CD4-positive, alpha-beta T cell (primary cell): ENCODE measurements around the gene PPP6R3. TPM values are rescaled to one million over a fixed set of nuclear protein-coding genes. Genes with fewer than 3 reads are reported as not detected.

Experiments
- ATAC-seq: fragments of 200-7000 bp; cut with Tn5 transposase; one replicate; pipeline ENCODE4 v1.10.0; 2022; ENCODE audit warnings: mild to moderate bottlenecking; ENCODE audit not compliant: poor library complexity
- CTCF ChIA-PET: fragments of 350-600 bp; sonication (Branson Sonifier 250); formaldehyde crosslinking; loops from one replicate; lab custom pipeline; 2021; ENCODE audit warnings: antibody characterized with exemption, inconsistent platforms; lab: Charles Lee
- POLR2A ChIA-PET: fragments of 350-600 bp; sonication (Branson Sonifier 250); formaldehyde crosslinking; loops from one replicate; lab custom pipeline; 2021; ENCODE audit warnings: antibody characterized with exemption, inconsistent platforms; lab: Charles Lee
- DNase-seq, 14 experiments: peaks; one replicate each; pipeline ENCODE4 v3.0.0-alpha.2; 2013 to 2020; ENCODE audit warnings: mixed read lengths in 2 of 14
- H3K27ac ChIP-seq, 2 donors: one replicate each; pipeline versions ENCODE4 v1.5.1 to v1.7.0; 2013; ENCODE audit warnings: low read length in 2 of 2, low read depth in 1 of 2, mild to moderate bottlenecking in 1 of 2
- H3K27me3 ChIP-seq, 2 experiments: 1 replicate in 1 of 2; 2 replicates in 1 of 2; pipeline versions ENCODE4 v1.6.1 to v1.7.0; 2013; ENCODE audit warnings: low read length in 2 of 2, control low read depth in 1 of 2, mild to moderate bottlenecking in 1 of 2, moderate library complexity in 1 of 2; ENCODE audit not compliant: insufficient read depth in 2 of 2, control insufficient read depth in 1 of 2
- H3K36me3 ChIP-seq: one replicate; pipeline ENCODE4 v1.6.1; 2013; ENCODE audit warnings: low read length, control low read depth; ENCODE audit not compliant: insufficient read depth
- H3K4me1 ChIP-seq: one replicate; pipeline ENCODE4 v1.6.1; 2013; ENCODE audit warnings: low read length, control low read depth; ENCODE audit not compliant: insufficient read depth
- H3K4me3 ChIP-seq: one replicate; pipeline ENCODE4 v1.5.1; 2013; ENCODE audit warnings: mild to moderate bottlenecking, low read length, moderate library complexity
- H3K9me3 ChIP-seq, 2 experiments: 1 replicate in 1 of 2; 2 replicates in 1 of 2; pipeline versions ENCODE4 v1.6.1 to v1.7.0; 2013; ENCODE audit warnings: low read length in 2 of 2, mild to moderate bottlenecking in 2 of 2, control low read depth in 1 of 2, moderate library complexity in 1 of 2; ENCODE audit not compliant: control insufficient read depth in 1 of 2, insufficient read depth in 1 of 2
- H3K27ac Mint-ChIP-seq: one replicate; pipeline ENCODE4 v1.8.0; 2020; ENCODE audit warnings: mixed read lengths
- H3K27me3 Mint-ChIP-seq: one replicate; pipeline ENCODE4 v1.8.0; 2021; ENCODE audit warnings: mixed read lengths
- H3K36me3 Mint-ChIP-seq: one replicate; pipeline ENCODE4 v1.8.0; 2021; ENCODE audit warnings: low read depth, mixed read lengths
- H3K4me1 Mint-ChIP-seq: one replicate; pipeline ENCODE4 v1.8.0; 2021; ENCODE audit warnings: low read depth, mixed read lengths
- H3K4me3 Mint-ChIP-seq: one replicate; pipeline ENCODE4 v1.8.0; 2020; ENCODE audit warnings: mild to moderate bottlenecking, mixed read lengths
- H3K9me3 Mint-ChIP-seq: one replicate; pipeline ENCODE4 v1.8.0; 2020; ENCODE audit warnings: mixed read lengths
- CTCF ChIP-seq: fragments of 200-600 bp; IDR thresholded peaks from one replicate; pipeline ENCODE4 v1.8.0; 2022; ENCODE audit warnings: antibody characterized with exemption, mild to moderate bottlenecking
- intact Hi-C, 2 experiments: fragments of 100-400 bp; cut with DNase I in 1 of 2; cut with micrococcal nuclease in 1 of 2; formaldehyde crosslinking; loops; one replicate each; pipeline versions ENCODE4 v1.15.1 to v1.9.0; 2023 to 2025; cut with DNase I, micrococcal nuclease
- total RNA-seq, 174 experiments: library from RNA in 2 of 174; stranded (reverse) in 2 of 174; gene quantifications; one replicate each; pipeline ENCODE4 v1.2.3 and lab custom pipeline; 2021 to 2026

The PPP6R3 gene
- total RNA-seq, 2 experiments from 2014 or later, result 108 to 109 TPM

GRCh38 chr11:68461575-68461917 lies 994 bp downstream of the PPP6R3 start:
- peak in 1 of 14 experiments; percentile 29 for DNase-seq

GRCh38 chr11:68463714-68464113 lies 3.2 kb downstream of the PPP6R3 start:
- CTCF ChIA-PET, result interaction anchor here (0.6 to 1.1 kb wide), 2 partner anchors 86 to 90 kb away, joined by 3 read pairs; no protein-coding TSS in a partner anchor
- H3K4me1 Mint-ChIP-seq, result peaks cover 68% of the 10 kb centered on the region
- DNase-seq, result no peak

More at GRCh38 chr11:68461575-68461917, 994 bp downstream of the PPP6R3 start:
- H3K27ac ChIP-seq, result no peak overlapping the region
- Mint-ChIP-seq H3K9me3 (no peaks in the 10 kb centered on the region), H3K4me1 (peaks cover 51% of the 10 kb centered on the region), H3K27ac (peak overlapping the region; percentile 100), H3K36me3 (peaks cover 18% of the 10 kb centered on the region), H3K27me3 (peaks cover 8% of the 10 kb centered on the region), H3K4me3 (peak overlapping the region; percentile 89)
- H3K36me3 ChIP-seq, result no peaks in the 10 kb centered on the region
- peaks cover 49% of the 10 kb centered on the region for H3K4me1 ChIP-seq
- TF ChIP-seq CTCF, result no peak
- no peaks in the 10 kb centered on the region for H3K27me3 ChIP-seq
- intact Hi-C loops, result loop anchor here (5.0 to 10.0 kb wide), 7 partner anchors 41 to 443 kb away; partner anchors contain the start of genes C11orf24 (in 1 of the 2), CPT1A (in 1 of the 2), IGHMBP2 (in 1 of the 2) and KMT5B (in 1 of the 2)
- no peaks in the 10 kb centered on the region for H3K9me3 ChIP-seq
- no peak for ATAC-seq
- ChIA-PET POLR2A (interaction anchor here (1.2 kb wide), 1 partner anchor 288 kb away, joined by 4 read pairs; no protein-coding TSS in a partner anchor), CTCF (no interaction called here)
- peak overlapping the region; percentile 92 for H3K4me3 ChIP-seq

GRCh38 chr11:68467201-68467834 lies 6.8 kb downstream of the PPP6R3 start:
- peaks cover 90% of the 10 kb centered on the region for H3K4me1 Mint-ChIP-seq
- CTCF ChIA-PET, result no interaction called here
- POLR2A ChIA-PET, result interaction anchor here (0.6 to 1.0 kb wide), 2 partner anchors 21 to 25 kb away, joined by 3 read pairs; no protein-coding TSS in a partner anchor
- no peaks in the 10 kb centered on the region for H3K27me3 Mint-ChIP-seq
- H3K27ac Mint-ChIP-seq, result peak overlapping the region; percentile 6
- no peaks in the 10 kb centered on the region for H3K9me3 Mint-ChIP-seq
- H3K9me3 ChIP-seq, result no peaks in the 10 kb centered on the region
- H3K27me3 ChIP-seq, result no peaks in the 10 kb centered on the region
- intact Hi-C loops, result loop anchor here in 1 of 2 experiments (10.0 kb wide), 2 partner anchors 377 to 437 kb away; partner anchors contain the start of genes CPT1A, IGHMBP2 and MRPL21
- H3K4me1 ChIP-seq, result peaks cover 86% of the 10 kb centered on the region
- H3K36me3 Mint-ChIP-seq, result peaks cover 35% of the 10 kb centered on the region
- peak overlapping the region; percentile 25 for H3K4me3 Mint-ChIP-seq
- no peak overlapping the region for H3K27ac ChIP-seq
- H3K4me3 ChIP-seq, result no peak overlapping the region
- TF ChIP-seq CTCF, result no peak
- no peaks in the 10 kb centered on the region for H3K36me3 ChIP-seq
- DNase-seq, result no peak
- no peak for ATAC-seq

More at GRCh38 chr11:68463714-68464113, 3.2 kb downstream of the PPP6R3 start:
- Mint-ChIP-seq H3K4me3 (peak overlapping the region; percentile 75), H3K36me3 (peaks cover 31% of the 10 kb centered on the region), H3K27ac (peak overlapping the region; percentile 100), H3K27me3 (peaks cover 8% of the 10 kb centered on the region), H3K9me3 (no peaks in the 10 kb centered on the region)
- POLR2A ChIA-PET, result no interaction called here
- Histone ChIP-seq H3K9me3 (no peaks in the 10 kb centered on the region), H3K27me3 (no peaks in the 10 kb centered on the region), H3K4me3 (no peak overlapping the region), H3K36me3 (no peaks in the 10 kb centered on the region), H3K27ac (no peak overlapping the region), H3K4me1 (peaks cover 68% of the 10 kb centered on the region)
- intact Hi-C loops, result loop anchor here (5.0 to 10.0 kb wide), 7 partner anchors 39 to 441 kb away; partner anchors contain the start of genes C11orf24 (in 1 of the 2), CPT1A (in 1 of the 2), IGHMBP2 (in 1 of the 2) and KMT5B (in 1 of the 2)
- ATAC-seq, result no peak
- no peak for TF ChIP-seq CTCF
